ENCODE results near the gene NIN.
"Not testable (repeated sequence)": the region's sequence is repeated elsewhere in the genome, so short reads cannot be mapped to it uniquely, and the experiment has no call there.

NIN gene

DNA sequence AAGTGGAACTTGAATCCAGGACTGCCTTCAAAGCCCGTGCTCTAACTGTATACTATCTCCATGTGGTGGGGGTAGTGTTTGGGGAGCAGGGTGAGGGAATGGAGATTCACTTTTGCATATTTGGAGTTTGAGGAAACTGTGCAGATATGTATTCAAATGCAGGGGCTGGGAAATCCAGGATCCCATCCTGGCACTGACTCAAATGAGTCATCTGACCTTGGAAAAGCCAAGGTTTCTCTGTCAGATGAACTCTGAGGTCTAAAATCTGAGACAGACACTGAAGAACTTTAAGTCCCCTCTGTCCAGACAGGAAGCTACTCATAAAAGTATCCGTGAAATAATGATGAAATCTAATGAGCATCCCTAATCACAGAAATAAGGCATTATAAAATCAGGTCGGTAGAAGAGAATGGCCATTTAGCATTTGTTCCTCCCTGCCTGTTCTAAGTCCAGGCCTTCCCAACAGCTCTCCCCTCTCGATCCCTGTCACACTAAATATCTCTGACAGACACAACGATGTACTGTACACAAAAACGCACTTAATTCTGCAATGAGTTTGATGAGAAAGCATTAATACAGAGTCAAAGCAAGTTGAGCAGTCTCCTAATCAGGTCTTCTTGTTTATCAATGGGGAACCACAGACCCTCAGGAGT is 14.4 kb downstream of the NIN start:
- DNase-seq (ENCODE audit: low read depth in 2 of 2) = no peak

DNA sequence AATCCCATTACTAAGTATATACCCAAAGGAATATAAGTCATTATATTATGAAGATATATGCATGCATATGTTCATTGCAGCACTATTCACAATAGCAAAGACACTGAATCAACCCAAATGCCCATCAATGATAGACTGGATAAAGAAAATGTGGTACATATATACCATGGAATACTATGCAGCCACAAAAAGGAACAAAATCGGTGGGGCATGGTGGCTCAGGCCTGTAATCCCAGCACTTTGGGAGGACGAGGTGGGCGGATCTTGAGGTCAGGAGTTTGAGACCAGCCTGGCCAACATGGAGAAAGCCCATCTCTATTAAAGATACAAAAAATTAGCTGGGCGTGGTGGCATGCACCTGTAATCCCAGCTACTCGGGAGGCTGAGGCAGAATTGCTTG is 15.4 kb downstream of the NIN start:
- DNase-seq (ENCODE audit: low read depth in 2 of 2) = not testable (repeated sequence)

DNA sequence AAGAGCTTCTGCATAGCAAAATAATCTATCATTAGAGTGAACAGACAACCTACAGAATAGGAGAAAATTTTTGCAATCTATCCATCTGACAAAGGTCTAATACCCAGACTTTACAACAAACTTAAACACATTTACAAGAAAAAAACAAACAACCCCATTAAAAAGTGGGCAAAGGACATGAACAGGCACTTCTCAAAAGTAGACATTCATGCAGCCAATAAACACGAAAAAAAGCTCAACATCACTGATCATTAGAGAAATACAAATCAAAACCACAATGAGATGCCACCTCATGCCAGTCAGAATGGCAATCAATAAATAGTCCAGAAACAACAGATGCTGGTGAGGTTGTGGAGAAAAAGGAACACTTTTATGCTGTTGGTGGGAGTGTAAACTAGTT is 15.9 kb downstream of the NIN start:
- DNase-seq (ENCODE audit: low read depth in 2 of 2) = not testable (repeated sequence)

DNA sequence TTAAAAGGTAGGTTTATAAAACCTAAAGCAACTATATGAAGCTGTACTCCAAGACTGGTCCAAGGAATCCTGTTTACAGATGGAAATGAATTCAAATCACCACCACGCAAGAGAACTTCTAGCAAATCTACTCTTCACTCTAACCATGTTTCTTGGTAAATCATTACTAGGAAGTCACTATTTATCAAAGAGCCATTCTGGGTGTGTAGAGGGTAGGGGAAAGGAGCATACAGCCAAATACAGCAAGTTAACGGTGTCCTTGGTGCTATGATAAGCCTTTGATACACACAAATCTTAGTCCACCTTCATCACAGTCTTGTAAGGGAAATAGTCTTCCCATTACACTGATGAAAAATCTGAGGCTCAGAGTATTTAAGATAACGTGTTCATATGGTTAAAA is 16.8 kb downstream of the NIN start:
- DNase-seq (ENCODE audit: low read depth in 2 of 2) = no peak

DNA sequence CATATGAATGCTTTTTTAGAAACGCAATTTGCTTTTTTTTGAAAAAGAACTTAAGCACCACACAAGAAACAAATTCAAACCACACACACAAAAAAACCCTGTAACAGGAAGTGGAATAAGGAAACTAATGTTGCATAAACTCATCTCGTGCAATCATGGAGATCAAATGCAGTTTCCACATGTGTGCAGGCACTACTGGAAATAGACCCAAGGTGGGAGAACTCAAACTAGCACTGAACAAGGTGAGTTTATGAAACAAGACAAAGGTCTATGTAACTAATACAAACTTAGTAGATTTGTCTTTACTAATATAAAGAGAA is 17.5 kb downstream of the NIN start:
- no peak for DNase-seq (ENCODE audit: low read depth in 2 of 2)

DNA sequence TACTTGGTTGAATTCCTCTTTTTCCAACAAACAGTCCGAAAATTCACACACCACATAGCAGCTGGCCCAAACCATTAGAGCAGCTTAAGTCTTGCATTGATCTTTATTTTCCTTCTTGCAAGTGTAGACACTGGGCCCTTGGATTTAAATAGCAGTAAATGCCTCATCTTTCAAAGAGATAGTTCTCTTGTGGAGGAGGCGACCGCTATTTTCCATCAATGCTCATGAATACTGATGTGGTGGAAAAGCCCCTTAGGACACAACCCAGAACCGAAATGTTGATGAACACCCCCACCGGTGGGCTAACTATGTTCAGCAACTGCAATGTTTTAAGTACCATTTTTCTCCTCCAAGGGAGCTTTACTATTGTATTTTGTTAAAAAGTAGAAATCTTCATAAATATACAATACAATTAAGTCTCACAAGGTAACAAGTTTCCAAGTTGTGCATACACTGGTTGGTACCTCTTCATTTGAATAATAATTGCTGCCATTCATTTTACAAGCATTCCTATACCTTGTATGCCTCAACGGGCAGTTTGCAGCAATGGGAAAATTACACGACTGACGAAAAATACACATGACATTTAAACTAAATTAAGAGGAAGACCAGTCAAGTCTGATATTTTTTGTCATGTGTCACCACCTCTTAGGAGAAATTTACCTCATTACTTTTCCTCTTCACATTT is 18.0 kb downstream of the NIN start:
- no peak for DNase-seq (ENCODE audit: low read depth in 2 of 2)

DNA sequence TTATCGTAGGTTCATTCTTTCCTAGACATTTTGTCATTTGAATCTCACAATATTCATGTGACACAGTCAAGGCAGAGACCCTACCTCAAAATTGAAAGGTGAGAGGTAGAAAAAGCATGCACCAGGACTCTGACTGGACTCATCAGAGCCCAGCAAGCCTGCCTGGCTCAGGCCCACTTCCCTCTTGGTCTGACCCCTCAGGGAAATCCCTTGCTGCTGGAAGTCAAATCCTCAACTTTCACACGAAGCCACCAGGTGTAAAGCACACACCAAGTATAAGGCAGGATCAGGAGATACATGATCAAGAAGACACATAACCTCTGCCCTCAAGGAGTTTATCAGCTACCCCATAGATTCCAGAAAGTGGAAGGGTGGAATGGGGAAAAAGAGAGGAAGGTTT is 18.8 kb downstream of the NIN start:
- DNase-seq (ENCODE audit: low read depth in 2 of 2) = no peak

DNA sequence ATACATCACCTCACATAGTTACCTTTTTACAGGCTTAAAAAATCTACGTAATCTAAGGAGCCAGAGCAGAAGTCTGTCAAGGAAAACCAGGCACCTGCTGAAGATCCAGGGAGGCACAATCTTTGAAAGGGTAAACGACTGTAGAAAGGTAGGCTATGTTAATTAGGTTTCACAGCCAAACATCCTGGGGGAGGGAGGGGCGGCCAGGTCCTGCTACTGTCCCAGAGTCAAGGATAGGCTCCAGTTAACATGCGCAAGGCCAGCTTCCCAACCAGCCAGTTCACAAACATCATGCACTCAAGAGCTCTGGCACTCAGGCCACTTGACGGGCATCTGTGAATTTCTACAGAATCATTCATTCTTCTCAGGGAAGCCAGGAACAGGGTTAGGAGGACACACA is 22.9 kb downstream of the NIN start:
- no peak for DNase-seq (ENCODE audit: low read depth in 2 of 2)

DNA sequence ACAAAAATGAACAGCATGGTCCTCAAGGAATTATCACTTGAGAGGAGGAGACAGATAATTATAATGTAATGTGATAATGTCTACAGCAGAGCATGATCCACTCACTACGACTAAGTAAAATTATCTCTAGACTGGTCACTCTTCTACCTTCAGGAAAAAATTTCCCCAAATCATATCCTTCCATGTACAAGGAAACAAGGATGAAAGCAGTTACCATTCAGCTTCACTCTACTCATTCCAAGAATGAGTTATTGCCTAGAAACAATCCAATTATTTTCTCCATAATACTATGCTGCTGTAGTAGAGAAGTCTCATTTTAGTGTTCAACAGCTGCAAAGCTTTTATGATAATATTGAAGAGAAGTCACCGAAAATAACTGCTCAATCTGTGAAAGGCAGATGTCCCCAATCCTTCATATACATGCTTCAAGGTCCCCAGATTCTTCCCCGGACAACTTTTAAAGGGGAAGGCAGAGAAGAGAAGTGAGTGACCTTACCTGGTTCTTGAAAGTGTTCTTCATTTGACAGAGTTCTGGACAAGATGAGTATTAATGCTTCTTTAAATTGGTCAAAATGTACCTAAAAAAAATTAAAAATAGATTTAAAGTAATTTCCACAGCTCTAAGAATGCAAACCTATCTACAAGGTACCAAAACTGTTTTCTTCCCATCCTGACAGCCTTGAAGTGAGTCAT is 24.6 kb downstream of the NIN start:
- DNase-seq (ENCODE audit: low read depth in 2 of 2) = no peak

DNA sequence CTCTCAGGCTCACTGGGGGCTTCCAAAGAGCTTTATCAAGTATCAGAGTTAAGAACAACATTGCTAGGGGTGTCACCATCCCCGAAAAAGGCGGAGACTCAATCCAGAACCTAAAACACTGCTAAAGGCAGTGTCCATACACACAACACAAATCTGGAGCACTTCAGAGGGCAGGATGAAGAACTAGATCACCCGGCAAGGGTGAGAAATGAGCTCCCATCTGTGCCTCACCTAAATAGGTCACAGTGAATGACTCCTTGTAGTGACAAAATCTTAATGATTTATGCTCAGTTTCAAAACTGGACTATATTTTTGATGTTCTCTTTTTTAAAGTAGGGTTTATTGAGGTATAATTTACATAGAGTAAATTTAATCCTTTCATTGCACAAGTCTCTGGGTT is 25.6 kb downstream of the NIN start:
- no peak for DNase-seq (ENCODE audit: low read depth in 2 of 2)

DNA sequence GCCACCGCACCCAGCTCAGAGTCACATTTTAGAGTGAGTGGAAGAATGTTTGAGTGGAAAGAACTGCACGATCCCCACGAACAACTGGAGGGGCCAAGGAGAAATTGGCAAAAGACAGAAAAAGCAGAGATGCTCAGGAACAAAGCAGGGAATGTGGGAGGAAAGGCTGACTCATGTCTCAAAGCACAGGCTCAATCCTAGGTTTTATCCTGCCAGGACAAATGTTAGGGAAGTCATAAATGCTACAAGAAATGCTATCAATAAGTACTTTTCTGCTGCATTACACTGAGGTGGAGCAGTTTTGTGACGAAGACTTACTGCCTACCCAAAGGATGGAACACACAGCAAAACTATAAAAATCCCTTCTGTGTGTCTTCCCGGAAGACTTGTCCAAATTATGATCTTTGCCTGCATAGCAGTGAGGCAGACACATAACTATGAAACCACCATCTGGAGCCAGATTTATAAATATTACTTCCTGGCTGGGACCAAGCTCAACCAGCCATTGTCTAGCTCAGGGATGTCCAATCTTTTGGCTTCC is 26.7 kb downstream of the NIN start:
- DNase-seq (ENCODE audit: low read depth in 2 of 2) = no peak

DNA sequence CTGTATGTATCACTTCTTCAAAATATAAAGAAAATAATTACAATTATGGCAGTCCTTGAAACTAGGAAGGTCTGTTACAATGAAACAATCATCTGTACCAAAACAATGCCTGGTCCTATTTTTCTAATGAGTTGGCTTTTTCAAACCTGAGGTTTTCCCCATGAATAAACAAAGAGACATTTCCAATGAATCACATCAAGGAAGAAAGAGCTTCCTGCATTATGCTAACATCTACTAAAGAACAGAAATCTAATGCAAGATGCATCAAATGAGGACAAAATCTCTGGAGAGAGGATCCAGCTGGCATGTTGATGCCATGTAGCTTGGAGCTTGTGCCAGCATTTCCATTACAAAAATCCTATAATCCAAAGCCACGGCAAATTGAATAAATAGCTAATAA is 29.3 kb downstream of the NIN start:
- DNase-seq (ENCODE audit: low read depth in 2 of 2) = no peak

DNA sequence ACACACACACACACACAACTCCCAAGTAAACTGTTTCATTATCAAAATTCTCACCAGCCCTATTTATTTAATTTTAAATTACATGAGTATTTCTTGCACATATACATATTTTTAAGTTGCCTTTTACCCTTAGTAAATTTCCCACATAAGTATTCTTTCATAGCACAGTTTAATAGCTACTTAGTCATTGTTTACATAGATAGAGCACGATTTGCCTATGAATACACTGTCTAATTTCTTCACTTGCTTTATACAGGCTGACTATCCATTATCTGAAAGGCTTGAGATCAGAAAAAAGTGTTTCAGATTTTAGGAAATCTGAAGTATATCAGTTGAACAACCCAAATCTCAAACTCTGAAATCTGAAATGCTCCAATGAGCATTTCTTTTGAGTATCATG is 30.9 kb downstream of the NIN start:
- DNase-seq (ENCODE audit: low read depth in 2 of 2) = no peak

DNA sequence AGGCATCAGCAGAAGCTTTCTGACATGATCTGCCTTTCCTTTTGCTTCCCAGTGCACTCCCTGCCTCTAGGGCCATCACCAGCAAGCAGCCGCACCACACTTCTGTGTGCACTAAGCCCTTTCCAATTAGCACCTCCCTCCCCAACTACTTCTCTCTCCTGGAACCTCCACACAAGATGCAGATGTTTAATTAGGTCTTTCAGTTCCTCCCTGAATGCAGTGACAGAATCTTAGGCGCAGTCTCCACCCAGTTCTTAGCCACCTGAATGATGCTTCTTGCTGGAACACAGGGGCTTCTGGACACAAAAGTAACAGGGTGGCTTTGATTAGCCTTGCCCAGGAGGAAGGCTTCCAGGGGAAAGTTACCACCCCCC is 32.9 kb downstream of the NIN start:
- no peak for DNase-seq (ENCODE audit: low read depth in 2 of 2)

DNA sequence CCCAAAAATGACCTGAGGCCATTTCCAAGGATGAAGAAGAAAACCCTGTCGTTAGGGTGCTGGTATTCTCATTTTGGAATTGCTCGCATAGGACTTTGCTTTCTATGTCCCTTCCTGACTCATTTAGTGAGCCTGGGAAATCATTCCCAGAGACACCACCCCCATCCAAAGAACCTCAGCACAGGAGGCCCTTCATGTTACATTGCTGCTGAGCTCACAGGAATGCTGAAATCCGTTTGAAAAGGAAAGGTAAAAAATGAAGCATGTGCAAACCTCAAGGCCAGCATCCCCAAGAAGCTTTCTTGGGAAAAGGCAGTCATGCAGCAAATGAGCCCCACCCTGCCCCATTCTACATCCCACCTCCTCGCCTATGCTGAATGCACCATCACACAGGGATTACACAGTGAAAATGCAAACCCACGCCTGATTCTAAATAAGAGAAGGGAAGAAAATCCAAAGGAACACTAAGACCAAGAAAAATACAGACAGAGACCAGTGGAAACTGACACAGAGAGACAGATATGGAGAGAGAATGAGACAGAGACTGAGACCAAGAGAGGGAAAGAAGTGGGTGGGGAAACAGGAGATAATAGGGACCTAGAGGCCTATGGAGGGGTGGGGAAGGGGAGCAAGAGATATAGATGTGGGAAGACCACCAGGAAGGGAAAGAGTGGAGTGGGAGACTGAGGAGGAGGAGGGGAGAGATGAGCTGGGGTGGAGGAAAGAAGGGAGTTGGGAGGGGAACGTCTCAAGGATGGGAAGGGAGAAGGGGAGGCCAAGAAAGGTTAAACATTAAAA is 33.5 kb downstream of the NIN start:
- DNase-seq (ENCODE audit: low read depth in 2 of 2) = no peak

DNA sequence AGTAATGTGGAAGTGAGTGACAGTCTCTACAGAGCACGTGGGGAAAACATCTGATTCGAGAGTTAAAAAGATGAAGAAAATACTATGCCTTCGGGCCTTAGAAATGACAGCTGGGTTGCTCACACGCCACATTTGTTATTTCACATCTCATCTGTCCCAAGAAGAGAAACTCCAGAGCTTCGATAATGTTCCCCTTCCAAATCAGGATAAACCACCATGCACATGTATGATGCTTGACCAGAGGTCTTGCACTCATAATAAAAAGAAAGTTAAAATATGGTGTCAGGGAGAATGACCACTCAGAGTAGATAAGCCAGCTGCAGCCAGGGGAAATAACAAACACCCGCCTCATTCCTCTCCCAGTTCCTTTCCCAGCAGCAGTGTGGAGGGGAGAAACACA is 34.6 kb downstream of the NIN start:
- no peak for DNase-seq (ENCODE audit: low read depth in 2 of 2)

DNA sequence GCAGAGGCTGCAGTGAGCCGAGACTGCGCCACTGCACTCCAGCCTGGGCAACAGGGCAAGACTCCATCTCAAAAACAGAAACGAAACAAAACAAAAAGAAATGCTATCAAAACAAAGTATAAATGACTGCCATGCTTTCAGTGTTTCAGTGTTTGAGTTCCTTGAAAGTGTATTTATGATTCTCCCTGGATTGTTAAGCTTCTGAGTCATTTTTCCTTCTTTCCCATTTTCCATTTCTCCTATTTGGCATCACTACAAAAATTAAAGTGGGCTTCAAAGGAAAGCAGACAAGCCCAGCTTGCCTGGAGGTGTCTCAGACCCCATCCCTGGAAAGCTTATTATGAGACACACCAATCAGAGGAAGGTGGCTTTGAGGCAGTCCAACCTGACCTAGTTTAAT is 35.1 kb downstream of the NIN start:
- DNase-seq (ENCODE audit: low read depth in 2 of 2) = no peak

DNA sequence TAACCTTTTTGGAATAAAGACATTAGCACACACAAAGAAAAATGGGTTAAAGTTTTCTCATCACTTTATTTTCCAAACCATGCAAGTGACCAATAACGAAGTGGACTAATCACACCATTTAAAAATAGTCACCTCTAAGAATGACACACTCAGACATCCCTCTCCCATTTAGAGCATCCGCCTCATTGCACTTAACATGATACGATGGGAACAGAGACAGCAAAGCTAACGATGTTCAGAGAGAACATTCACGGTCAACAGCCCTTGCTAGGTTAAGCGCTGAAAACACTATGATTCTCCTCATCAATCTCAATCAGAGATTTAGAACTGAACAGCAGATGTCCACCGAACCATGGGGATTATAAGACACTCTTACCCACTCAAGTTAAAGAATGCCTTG is 35.8 kb downstream of the NIN start:
- no peak for DNase-seq (ENCODE audit: low read depth in 2 of 2)

DNA sequence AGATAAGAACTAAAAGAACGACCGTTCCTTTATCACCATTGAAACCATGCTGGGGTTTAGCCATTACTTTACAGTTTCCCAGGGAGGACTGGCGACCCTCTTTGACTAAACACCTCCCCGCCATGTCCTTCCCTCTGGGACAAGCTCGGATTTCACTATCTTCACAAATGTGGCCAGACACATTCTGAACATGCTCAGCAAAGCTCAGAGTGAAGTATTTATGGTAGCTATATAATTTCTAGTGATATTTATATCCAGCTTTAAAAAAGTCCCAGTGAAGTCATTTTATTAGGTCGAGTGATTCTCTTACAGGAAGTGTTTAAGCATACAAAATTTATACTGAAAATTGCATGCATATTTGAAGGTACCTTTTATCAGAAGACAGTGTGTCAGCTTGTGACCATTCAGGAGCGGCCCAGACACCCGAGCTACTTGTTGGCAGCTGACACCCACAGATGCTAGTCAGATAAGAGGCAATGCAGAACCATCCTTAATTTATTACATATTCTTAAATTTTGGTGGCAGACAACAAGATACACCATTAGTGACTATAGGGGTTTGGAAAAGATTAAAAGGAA is 36.8 kb downstream of the NIN start:
- DNase-seq (ENCODE audit: low read depth in 2 of 2) = no peak

DNA sequence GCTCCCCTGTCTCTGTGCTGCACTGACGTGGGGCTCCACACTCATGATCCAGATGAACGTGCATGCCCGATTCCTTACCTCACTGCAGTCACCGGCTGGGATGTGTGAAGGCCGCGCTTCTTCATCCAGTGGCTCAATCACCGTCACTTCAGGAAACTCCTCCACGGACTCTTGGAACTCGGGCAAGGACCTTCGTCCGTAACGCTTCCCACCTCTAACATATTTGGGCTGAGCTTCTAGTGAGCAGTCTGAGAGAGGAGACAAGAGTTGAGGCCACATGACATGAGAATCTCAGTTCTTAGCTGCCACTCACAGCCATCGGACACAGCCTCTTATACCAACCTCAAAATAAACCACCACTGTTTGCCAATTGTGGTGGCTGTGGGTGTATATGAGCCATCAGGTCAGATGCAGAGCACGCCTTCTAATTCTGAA is 38.3 kb downstream of the NIN start:
- DNase-seq (ENCODE audit: low read depth in 2 of 2) = no peak

DNA sequence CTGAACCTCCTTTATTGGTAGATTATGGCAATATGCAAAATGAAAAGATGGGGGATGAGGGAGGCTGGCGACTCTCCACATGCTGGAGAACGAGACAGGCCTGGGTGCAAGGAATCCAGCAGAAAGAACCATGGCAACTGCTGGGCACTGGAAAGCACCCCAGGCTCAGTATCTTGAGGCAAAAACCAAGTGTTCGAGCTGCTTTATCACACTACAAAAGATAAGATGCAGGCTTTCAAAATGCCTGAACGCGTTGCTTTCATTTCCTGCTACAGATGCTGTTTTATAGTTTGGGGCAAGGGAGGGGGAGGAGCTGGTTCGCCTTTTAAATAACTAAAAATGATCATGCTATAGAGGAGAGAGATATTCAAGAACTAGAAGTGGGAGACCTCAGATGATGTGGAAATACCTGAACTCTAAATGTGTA is 38.9 kb downstream of the NIN start:
- DNase-seq (ENCODE audit: low read depth in 2 of 2) = no peak

DNA sequence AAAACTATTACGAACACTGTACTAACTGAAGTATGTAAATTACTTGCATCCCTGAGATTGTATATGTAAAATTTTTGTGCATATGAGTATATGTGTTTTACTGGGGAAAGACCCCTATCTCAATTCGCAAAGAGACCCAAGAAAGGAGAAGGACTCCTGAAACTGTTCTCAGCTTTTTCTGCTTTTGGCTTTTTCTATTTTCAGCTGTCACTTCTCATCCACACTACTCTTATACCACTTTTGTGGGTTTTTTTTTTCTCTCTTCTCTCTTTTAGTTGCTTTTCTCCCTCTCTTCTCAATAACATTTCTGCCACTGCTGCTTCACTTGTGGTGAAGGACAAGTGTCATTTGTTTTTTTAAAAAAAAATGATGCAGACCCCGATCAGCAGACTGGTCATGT is 39.8 kb downstream of the NIN start:
- DNase-seq (ENCODE audit: low read depth in 2 of 2) = no peak

Data from stimulated activated CD8-positive, alpha-beta memory T cell treated with anti-CD3 and anti-CD28 coated beads, Interleukin-15, amount 100 ng/mL, for 48 hours (primary cell).